HK-2 (cell line): ENCODE results near the gene EIF1.
"Not testable (repeated sequence)": the region's sequence is repeated elsewhere in the genome, so short reads cannot be mapped to it uniquely, and the experiment has no call there.

Experiments used
- DNase-seq: peaks from one replicate; pipeline ENCODE4 v3.0.0-alpha.2; 2018; ENCODE audit not compliant: unreplicated experiment

The EIF1 gene

DNA sequence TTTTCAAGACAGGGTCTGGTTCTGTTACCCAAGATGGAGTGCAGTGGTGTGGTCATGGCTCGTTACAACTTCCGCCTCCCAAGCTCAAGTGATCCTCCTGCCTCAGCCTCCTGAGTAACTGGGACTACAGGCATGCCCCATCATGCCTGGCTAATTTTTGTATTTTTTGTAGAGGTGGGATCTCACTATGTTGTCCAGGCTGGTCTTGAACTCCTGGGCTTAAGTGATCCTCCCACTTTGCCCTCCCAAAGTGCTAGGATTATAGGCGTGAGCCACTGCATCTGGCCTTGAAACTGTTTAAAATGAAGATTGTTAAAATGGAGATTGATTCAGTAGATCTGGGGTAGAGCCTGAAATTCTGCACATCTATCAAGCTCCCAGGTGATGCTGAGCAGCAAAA, 12.2 kb downstream of the EIF1 start:
- DNase-seq: not testable (repeated sequence)

DNA sequence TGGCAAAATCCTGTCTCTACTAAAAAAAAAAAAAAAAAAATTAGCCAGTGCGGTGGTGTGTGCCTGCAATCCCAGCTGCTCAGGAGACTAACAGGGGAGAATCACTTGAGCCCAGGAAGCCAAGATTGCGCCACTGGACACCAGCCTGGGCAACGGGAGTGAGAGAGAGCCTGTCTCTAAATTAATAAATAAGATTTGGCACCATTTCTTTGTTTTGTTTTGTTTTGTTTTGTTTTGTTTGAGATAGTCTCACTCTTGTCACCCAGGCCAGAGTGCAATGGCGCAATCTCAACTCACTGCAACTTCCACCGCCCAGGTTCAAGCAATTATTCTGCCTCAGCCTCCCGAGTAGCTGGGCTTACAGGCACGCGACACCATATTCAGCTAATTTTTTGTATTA, 14.0 kb downstream of the EIF1 start:
- no peak for DNase-seq

- no peak for DNase-seq
Observed at GRCh38 chr17:41705271-41705991, 16.7 kb downstream of the EIF1 start.

GRCh38 chr17:41707803-41708669, 19.4 kb downstream of the EIF1 start:
- no peak for DNase-seq

- no peak for DNase-seq
Observed at GRCh38 chr17:41710472-41711090, 21.9 kb downstream of the EIF1 start.

GRCh38 chr17:41711669-41712400, 23.1 kb downstream of the EIF1 start, which contains the start of gene GAST:
GAST (plus strand) TSS chr17:41712331; CDS start chr17:41715437, 3,106 bp downstream.
- DNase-seq: no peak

GRCh38 chr17:41717408-41718286, 29.0 kb downstream of the EIF1 start:
- DNase-seq: no peak

GRCh38 chr17:41718287-41718645, 29.6 kb downstream of the EIF1 start:
- DNase-seq: no peak

DNA sequence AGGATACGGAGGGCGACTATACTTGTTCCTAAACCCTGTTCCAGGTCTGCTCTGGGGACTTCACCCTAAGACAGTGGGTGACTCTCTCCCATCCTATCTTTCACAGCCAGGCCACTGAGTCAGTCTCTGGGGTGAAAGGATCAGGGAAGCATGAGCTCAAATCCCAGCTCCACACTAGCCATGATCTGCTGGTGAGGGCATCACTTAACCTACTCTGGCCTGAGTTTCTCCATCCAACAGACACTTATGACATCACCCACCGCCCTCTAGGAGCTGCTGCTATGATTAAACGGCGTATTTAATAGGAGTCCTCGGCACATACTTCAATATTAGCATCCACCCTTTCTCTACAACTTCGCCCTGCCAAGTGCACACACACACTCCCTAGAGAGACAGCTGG, 33.5 kb downstream of the EIF1 start:
- no peak for DNase-seq

- no peak for DNase-seq
Observed at GRCh38 chr17:41723801-41724475, 35.3 kb downstream of the EIF1 start.

GRCh38 chr17:41724476-41725050, 35.9 kb downstream of the EIF1 start:
- no peak for DNase-seq

- no peak for DNase-seq
Observed at GRCh38 chr17:41725134-41725533, 36.4 kb downstream of the EIF1 start.

DNA sequence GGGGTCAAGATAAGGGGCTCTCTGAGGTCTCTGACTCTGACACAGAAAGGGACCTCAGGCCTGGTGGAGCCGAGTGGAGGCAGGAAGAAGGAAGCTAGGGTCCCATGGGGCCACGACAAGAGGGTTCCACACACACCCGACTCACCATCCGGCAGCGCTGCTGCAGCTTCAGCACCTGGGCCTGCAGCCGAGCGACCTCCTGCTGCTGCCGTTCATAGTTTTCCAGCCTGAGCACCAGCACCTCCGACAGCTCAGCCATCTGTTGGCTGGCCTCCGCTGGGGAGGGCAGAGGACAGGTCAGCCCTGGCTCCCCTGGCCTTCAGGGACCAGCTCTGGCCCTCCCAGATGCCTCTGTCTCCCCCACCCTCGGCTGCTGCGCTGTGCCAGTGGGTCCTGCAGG, 39.4 kb downstream of the EIF1 start:
- DNase-seq: no peak

GRCh38 chr17:41730479-41730878, 41.8 kb downstream of the EIF1 start:
- DNase-seq: no peak

GRCh38 chr17:41731836-41732235, 43.2 kb downstream of the EIF1 start:
- DNase-seq: no peak

GRCh38 chr17:41733348-41734138, 44.9 kb downstream of the EIF1 start:
- no peak for DNase-seq

GRCh38 chr17:41734139-41734948, 45.7 kb downstream of the EIF1 start, which contains the start of gene HAP1:
HAP1 (minus strand) TSS chr17:41734643; CDS start chr17:41734634, 9 bp downstream.
- DNase-seq: peak; percentile 46

GRCh38 chr17:41734949-41735313, 46.2 kb downstream of the EIF1 start:
- no peak for DNase-seq
